Activated T-helper 17 cell treated with anti-CD3 and anti-CD28 coated beads, Interleukin-2, amount 50 U/mL, for 72 hours (primary cell): ENCODE results near the gene DEPDC5. TPM values are rescaled to one million over a fixed set of nuclear protein-coding genes. Genes with fewer than 3 reads are reported as not detected.
"Not testable (repeated sequence)": the region's sequence is repeated elsewhere in the genome, so short reads cannot be mapped to it uniquely, and the experiment has no call there.

Source experiments
- ATAC-seq: fragments of 150-1000 bp; cut with Tn5 transposase; replicated peaks from 2 replicates; pipeline ENCODE4 v1.10.0; 2021; ENCODE audit warnings: mild to moderate bottlenecking, moderate library complexity
- H3K27ac Mint-ChIP-seq: one replicate; pipeline ENCODE4 v1.8.0; 2022; ENCODE audit warnings: mixed read lengths
- H3K27me3 Mint-ChIP-seq: one replicate; pipeline ENCODE4 v1.8.0; 2022; ENCODE audit warnings: mixed read lengths
- H3K36me3 Mint-ChIP-seq: one replicate; pipeline ENCODE4 v1.8.0; 2022; ENCODE audit warnings: low read depth, mild to moderate bottlenecking, mixed read lengths
- H3K4me1 Mint-ChIP-seq: one replicate; pipeline ENCODE4 v1.8.0; 2022; ENCODE audit warnings: mixed read lengths
- H3K4me3 Mint-ChIP-seq: one replicate; pipeline ENCODE4 v1.8.0; 2022; ENCODE audit warnings: mild to moderate bottlenecking, mixed read lengths
- H3K9me3 Mint-ChIP-seq: one replicate; pipeline ENCODE4 v1.8.0; 2022; ENCODE audit warnings: mixed read lengths
- total RNA-seq, 2 donors: library from RNA; stranded (reverse); gene quantifications; one replicate each; pipeline ENCODE4 v1.2.3, GENCODE V29; 2022

Gene DEPDC5
- total RNA-seq, 2 donors from 2014 or later, result 50.0 to 57.1 TPM

DNA sequence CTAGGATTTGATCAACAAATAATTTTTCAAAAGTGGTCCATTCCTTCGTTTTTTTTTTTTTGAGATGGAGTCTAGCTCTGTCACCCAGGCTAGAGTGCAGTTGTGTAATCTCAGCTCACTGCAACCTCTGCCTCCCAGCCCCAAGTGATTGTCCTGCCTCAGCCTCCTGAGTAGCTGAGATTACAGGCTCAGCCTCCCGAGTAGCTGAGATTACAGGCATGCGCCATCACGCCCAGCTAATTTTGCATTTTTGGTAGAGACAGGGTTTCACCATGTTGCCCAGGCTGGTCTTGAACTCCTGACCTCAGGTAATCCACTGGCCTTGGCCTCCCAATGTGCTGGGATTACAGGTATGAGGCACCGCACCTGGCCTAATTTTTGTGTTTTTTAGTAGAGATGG, 5.0 kb downstream of the DEPDC5 start:
- not testable (repeated sequence) for H3K9me3 Mint-ChIP-seq, H3K27ac Mint-ChIP-seq, H3K27me3 Mint-ChIP-seq, ATAC-seq, H3K4me3 Mint-ChIP-seq
- Mint-ChIP-seq H3K36me3 (peaks cover 70% of the 10 kb centered on the region), H3K4me1 (peaks cover 12% of the 10 kb centered on the region)

DNA sequence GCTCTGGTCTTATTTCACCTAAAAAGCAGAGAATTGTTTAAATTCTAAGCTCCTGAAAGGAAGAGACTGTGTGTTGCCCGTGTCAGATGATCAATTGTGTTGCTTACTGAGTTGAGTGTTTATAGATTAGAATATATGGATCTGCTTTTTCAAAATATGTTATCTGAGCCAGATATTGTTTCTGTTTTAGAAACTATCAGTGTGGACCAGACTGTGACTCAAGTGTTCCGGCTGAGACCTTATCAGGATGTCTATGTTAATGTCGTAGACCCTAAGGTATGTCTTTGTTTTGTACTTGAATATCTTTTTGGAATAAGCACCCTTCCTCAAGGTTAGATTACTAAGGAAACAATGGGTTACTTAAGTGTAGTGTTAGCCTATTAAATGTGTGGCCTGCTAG, 11.0 kb downstream of the DEPDC5 start:
- no peak for ATAC-seq
- Mint-ChIP-seq H3K27me3 (no peaks in the 10 kb centered on the region), H3K27ac (no peak overlapping the region), H3K4me3 (no peak overlapping the region), H3K4me1 (no peaks in the 10 kb centered on the region), H3K9me3 (no peaks in the 10 kb centered on the region), H3K36me3 (peaks cover 92% of the 10 kb centered on the region)

DNA sequence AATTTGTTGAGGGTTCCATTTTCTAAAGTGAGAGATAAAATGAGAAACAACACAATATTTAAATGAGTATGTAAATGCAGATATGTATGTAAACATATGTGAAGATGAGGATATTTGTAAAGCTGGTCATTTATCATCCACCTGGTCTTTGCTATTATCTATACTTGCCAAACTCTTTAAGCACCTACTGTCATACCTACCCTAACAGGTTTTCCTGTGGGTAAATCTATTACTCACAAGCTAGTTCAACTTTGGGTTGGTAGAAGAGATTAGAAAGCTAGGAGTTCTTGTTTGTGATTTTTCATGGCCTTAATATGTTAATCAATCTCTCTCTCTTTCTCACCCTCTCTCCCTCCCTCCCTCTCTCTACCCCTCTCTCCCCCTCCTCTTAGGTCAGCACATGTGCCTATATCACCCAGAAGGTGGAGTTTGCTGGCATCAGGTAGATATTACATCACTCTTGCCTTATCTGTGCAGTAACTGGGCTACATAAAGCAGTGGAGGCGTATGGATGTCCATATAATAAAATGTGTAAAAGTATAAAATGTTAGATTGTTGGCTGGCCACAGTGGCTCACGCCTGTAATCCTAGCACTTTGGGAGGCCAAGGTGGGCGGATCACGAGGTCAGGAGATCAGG, 14.7 kb downstream of the DEPDC5 start:
- Mint-ChIP-seq H3K4me1 (no peaks in the 10 kb centered on the region), H3K9me3 (no peaks in the 10 kb centered on the region), H3K27me3 (no peaks in the 10 kb centered on the region), H3K27ac (no peak overlapping the region), H3K4me3 (no peak overlapping the region), H3K36me3 (peaks cover 98% of the 10 kb centered on the region)
- ATAC-seq, result peak; percentile 71

- H3K27ac Mint-ChIP-seq, result no peak overlapping the region
- H3K36me3 Mint-ChIP-seq, result peaks cover 94% of the 10 kb centered on the region
- H3K4me3 Mint-ChIP-seq, result no peak overlapping the region
- no peaks in the 10 kb centered on the region for H3K9me3 Mint-ChIP-seq
- no peaks in the 10 kb centered on the region for H3K27me3 Mint-ChIP-seq
- no peak for ATAC-seq
- H3K4me1 Mint-ChIP-seq, result no peaks in the 10 kb centered on the region
Measured at GRCh38 chr22:31773416-31773815, 19.6 kb downstream of the DEPDC5 start.

- Mint-ChIP-seq H3K9me3 (no peaks in the 10 kb centered on the region), H3K27me3 (no peaks in the 10 kb centered on the region), H3K36me3 (peaks cover 89% of the 10 kb centered on the region), H3K4me3 (no peak overlapping the region), H3K27ac (no peak overlapping the region), H3K4me1 (no peaks in the 10 kb centered on the region)
- no peak for ATAC-seq
Measured at GRCh38 chr22:31776231-31776630, 22.4 kb downstream of the DEPDC5 start.

- ATAC-seq, result no peak
- H3K4me3 Mint-ChIP-seq, result no peak overlapping the region
- H3K36me3 Mint-ChIP-seq, result peaks cover 75% of the 10 kb centered on the region
- H3K27me3 Mint-ChIP-seq, result no peaks in the 10 kb centered on the region
- H3K4me1 Mint-ChIP-seq, result no peaks in the 10 kb centered on the region
- H3K27ac Mint-ChIP-seq, result no peak overlapping the region
- H3K9me3 Mint-ChIP-seq, result no peaks in the 10 kb centered on the region
Measured at GRCh38 chr22:31789803-31790202, 36.0 kb downstream of the DEPDC5 start.

DNA sequence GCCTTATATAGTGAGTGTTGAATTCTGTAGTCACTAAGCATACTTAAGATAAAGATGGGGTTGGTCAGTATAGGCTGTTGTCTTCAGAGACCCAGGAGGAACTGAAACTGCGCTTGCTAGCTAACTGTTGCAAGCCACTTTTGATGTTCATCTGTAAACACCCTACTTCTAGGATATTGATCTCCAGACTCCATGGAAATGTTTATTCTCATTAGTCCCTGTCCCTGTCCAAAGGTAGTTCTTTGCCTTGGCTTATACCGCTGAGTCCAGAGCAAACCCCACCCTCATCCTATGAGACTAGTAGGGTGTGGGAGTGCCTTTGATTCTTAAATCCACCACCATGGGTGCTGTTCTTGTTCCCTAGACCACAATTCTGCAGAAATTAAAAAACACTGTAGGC, 36.4 kb downstream of the DEPDC5 start:
- Mint-ChIP-seq H3K27ac (no peak overlapping the region), H3K4me1 (no peaks in the 10 kb centered on the region), H3K4me3 (no peak overlapping the region), H3K9me3 (no peaks in the 10 kb centered on the region), H3K27me3 (no peaks in the 10 kb centered on the region), H3K36me3 (peaks cover 75% of the 10 kb centered on the region)
- no peak for ATAC-seq

DNA sequence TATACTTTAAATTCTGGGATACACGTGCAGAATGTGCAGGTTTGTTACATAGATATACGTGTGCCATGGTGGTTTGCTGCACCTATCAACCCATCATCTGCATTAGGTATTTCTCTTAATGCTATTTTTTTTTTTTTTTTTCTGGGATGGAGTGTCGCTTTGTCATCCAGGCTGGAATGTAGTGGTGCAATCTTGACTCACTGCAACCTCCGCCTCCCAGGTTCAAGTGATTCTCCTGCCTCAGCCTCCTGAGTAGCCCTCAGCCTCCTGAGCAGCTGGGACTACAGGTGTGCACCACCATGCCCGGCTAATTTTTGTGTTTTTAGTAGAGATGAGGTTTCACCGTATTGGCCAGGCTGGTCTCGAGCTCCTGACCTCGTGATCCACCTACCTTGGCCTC, 45.5 kb downstream of the DEPDC5 start:
- not testable (repeated sequence) for ATAC-seq, H3K9me3 Mint-ChIP-seq, H3K4me1 Mint-ChIP-seq, H3K27me3 Mint-ChIP-seq, H3K27ac Mint-ChIP-seq, H3K4me3 Mint-ChIP-seq
- peaks cover 90% of the 10 kb centered on the region for H3K36me3 Mint-ChIP-seq

DNA sequence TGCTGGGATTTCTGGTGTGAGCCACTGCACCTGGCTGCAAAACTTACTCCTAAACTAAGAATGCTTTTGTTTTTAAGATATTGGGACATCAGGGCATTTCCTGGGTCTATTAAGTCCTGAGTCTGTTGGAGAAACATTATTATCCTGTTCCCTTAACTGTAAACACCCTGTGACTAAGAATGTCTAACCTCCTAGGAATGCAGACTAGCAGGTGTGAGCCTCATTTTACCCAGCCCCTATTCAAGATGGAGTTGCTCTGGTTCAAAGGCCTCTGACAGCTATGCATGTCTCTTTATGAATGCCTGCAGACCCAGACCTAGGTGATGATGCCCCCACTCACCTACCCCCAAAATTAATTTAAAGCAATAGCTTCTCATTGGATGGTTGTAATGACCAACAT, 46.2 kb downstream of the DEPDC5 start:
- no peak overlapping the region for H3K27ac Mint-ChIP-seq
- H3K36me3 Mint-ChIP-seq, result peaks cover 90% of the 10 kb centered on the region
- no peaks in the 10 kb centered on the region for H3K27me3 Mint-ChIP-seq
- ATAC-seq, result no peak
- no peak overlapping the region for H3K4me3 Mint-ChIP-seq
- no peaks in the 10 kb centered on the region for H3K9me3 Mint-ChIP-seq
- H3K4me1 Mint-ChIP-seq, result no peaks in the 10 kb centered on the region

- not testable (repeated sequence) for H3K27ac Mint-ChIP-seq, H3K27me3 Mint-ChIP-seq, H3K9me3 Mint-ChIP-seq, H3K4me3 Mint-ChIP-seq, H3K4me1 Mint-ChIP-seq, ATAC-seq
- H3K36me3 Mint-ChIP-seq, result peaks cover 90% of the 10 kb centered on the region
Measured at GRCh38 chr22:31800861-31801260, 47.0 kb downstream of the DEPDC5 start.

- no peaks in the 10 kb centered on the region for H3K9me3 Mint-ChIP-seq
- no peaks in the 10 kb centered on the region for H3K4me1 Mint-ChIP-seq
- H3K27me3 Mint-ChIP-seq, result no peaks in the 10 kb centered on the region
- peaks cover 90% of the 10 kb centered on the region for H3K36me3 Mint-ChIP-seq
- H3K27ac Mint-ChIP-seq, result no peak overlapping the region
- H3K4me3 Mint-ChIP-seq, result no peak overlapping the region
- no peak for ATAC-seq
Measured at GRCh38 chr22:31802575-31802974, 48.8 kb downstream of the DEPDC5 start.

DNA sequence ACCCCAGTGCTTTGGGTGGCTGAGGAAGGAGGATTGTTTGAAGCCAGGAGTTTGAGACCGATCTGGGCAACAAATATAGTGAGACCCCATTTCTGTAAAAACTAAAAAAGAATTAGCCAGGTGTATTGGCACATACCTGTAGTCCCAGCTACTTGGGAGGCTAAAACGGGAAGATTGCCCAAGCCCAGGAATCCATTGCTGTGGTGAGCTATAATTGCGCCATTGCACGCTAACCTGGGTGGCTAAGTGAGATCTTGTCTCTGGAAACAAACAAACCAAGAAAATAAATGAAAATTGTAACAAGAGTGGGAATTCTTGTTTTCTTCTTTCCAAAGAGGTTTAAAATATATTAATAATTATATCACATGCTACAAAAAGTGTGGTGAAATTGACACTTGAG, 52.9 kb downstream of the DEPDC5 start:
- Mint-ChIP-seq H3K36me3 (peaks cover 98% of the 10 kb centered on the region), H3K4me1 (no peaks in the 10 kb centered on the region), H3K27me3 (no peaks in the 10 kb centered on the region), H3K4me3 (no peak overlapping the region), H3K9me3 (no peaks in the 10 kb centered on the region), H3K27ac (no peak overlapping the region)
- ATAC-seq, result no peak

- Mint-ChIP-seq H3K27ac (no peak overlapping the region), H3K27me3 (no peaks in the 10 kb centered on the region), H3K4me3 (no peak overlapping the region), H3K4me1 (peaks cover 2% of the 10 kb centered on the region), H3K36me3 (peaks cover 99% of the 10 kb centered on the region), H3K9me3 (no peaks in the 10 kb centered on the region)
- no peak for ATAC-seq
Measured at GRCh38 chr22:31812977-31813605, 59.3 kb downstream of the DEPDC5 start.

GRCh38 chr22:31813898-31814297, 60.1 kb downstream of the DEPDC5 start:
- peaks cover 100% of the 10 kb centered on the region for H3K36me3 Mint-ChIP-seq
- H3K9me3 Mint-ChIP-seq, H3K27ac Mint-ChIP-seq, H3K4me3 Mint-ChIP-seq, ATAC-seq, H3K27me3 Mint-ChIP-seq: not testable (repeated sequence)
- H3K4me1 Mint-ChIP-seq, result peaks cover 10% of the 10 kb centered on the region

- Mint-ChIP-seq H3K36me3 (peaks cover 100% of the 10 kb centered on the region), H3K27ac (no peak overlapping the region), H3K9me3 (no peaks in the 10 kb centered on the region), H3K4me1 (peaks cover 12% of the 10 kb centered on the region), H3K27me3 (no peaks in the 10 kb centered on the region), H3K4me3 (no peak overlapping the region)
- ATAC-seq, result no peak
Measured at GRCh38 chr22:31814942-31815341, 61.1 kb downstream of the DEPDC5 start.
